Mesendoderm (in vitro differentiated cells): ENCODE data around the gene KCP.
A peak's percentile ranks its signal among the peaks of the same experiment; 100 is the strongest.

Source experiments
- DNase-seq: peaks from one replicate; pipeline ENCODE4 v3.0.0; 2013
- H2AK5ac ChIP-seq: 2 replicates; pipeline ENCODE4 v1.6.1; 2013; ENCODE audit warnings: low read length, inconsistent platforms
- H2BK120ac ChIP-seq: 2 replicates; pipeline ENCODE4 v1.6.1; 2013; ENCODE audit warnings: low read depth, mild to moderate bottlenecking, low read length, moderate library complexity, mixed read lengths
- H2BK15ac ChIP-seq: replicated peaks from 2 replicates; pipeline ENCODE4 v1.6.1; 2013; ENCODE audit warnings: low read depth, mild to moderate bottlenecking, moderate library complexity
- H2BK5ac ChIP-seq: 2 replicates; pipeline ENCODE4 v1.6.1; 2013; ENCODE audit warnings: low read length, inconsistent platforms
- H3K18ac ChIP-seq: 2 replicates; pipeline ENCODE4 v1.6.1; 2013; ENCODE audit warnings: mild to moderate bottlenecking, low read length, mixed read lengths
- H3K23ac ChIP-seq: one replicate; pipeline ENCODE4 v1.6.1; 2013; ENCODE audit warnings: low read length
- H3K27ac ChIP-seq: 2 replicates; pipeline ENCODE4 v1.5.1; 2013; ENCODE audit warnings: low read depth, mild to moderate bottlenecking, inconsistent platforms, low read length, moderate library complexity
- H3K27me3 ChIP-seq: 2 replicates; pipeline ENCODE4 v1.6.1; 2013; ENCODE audit warnings: low read length, control low read depth, mild to moderate bottlenecking, inconsistent platforms; ENCODE audit not compliant: insufficient read depth, poor library complexity
- H3K36me3 ChIP-seq: 2 replicates; pipeline ENCODE4 v1.6.1; 2013; ENCODE audit warnings: low read length, inconsistent platforms; ENCODE audit not compliant: control insufficient read depth, insufficient read depth
- H3K4ac ChIP-seq: one replicate; pipeline ENCODE4 v1.6.1; 2013; ENCODE audit warnings: low read depth, mild to moderate bottlenecking, low read length, moderate library complexity
- H3K4me1 ChIP-seq: 2 replicates; pipeline ENCODE4 v1.6.1; 2013; ENCODE audit warnings: low read depth, low read length, inconsistent platforms; ENCODE audit not compliant: control insufficient read depth
- H3K4me2 ChIP-seq: 2 replicates; pipeline ENCODE4 v1.6.1; 2013; ENCODE audit warnings: low read length
- H3K4me3 ChIP-seq: 2 replicates; pipeline ENCODE4 v1.5.1; 2013; ENCODE audit warnings: mild to moderate bottlenecking, low read length
- H3K56ac ChIP-seq: one replicate; pipeline ENCODE4 v1.6.1; 2013; ENCODE audit warnings: low read length
- H3K79me1 ChIP-seq: 2 replicates; pipeline ENCODE4 v1.6.1; 2013; ENCODE audit warnings: low read length, inconsistent platforms
- H3K79me2 ChIP-seq: 2 replicates; pipeline ENCODE4 v1.6.1; 2013; ENCODE audit warnings: mild to moderate bottlenecking, low read length; ENCODE audit not compliant: control insufficient read depth, insufficient read depth
- H3K9ac ChIP-seq: 2 replicates; pipeline ENCODE4 v1.6.1; 2013; ENCODE audit warnings: low read length, inconsistent platforms
- H4K5ac ChIP-seq: one replicate; pipeline ENCODE4 v1.6.1; 2013; ENCODE audit warnings: low read length
- H4K8ac ChIP-seq: one replicate; pipeline ENCODE4 v1.6.1; 2013; ENCODE audit warnings: low read depth, mild to moderate bottlenecking, control low read depth, low read length, moderate library complexity
- WGBS: extraction: QIAGEN DNeasy Blood & Tissue Kit; methylation state at CpG from one replicate; pipeline ENCODE4 v1.1.7; 2013; ENCODE audit warnings: low lambda C conversion rate, missing lambda C conversion rate; ENCODE audit not compliant: insufficient coverage; ENCODE audit errors: extremely low coverage; 5-methylcytosine and 5-hydroxymethylcytosine counted together

Gene KCP

DNA sequence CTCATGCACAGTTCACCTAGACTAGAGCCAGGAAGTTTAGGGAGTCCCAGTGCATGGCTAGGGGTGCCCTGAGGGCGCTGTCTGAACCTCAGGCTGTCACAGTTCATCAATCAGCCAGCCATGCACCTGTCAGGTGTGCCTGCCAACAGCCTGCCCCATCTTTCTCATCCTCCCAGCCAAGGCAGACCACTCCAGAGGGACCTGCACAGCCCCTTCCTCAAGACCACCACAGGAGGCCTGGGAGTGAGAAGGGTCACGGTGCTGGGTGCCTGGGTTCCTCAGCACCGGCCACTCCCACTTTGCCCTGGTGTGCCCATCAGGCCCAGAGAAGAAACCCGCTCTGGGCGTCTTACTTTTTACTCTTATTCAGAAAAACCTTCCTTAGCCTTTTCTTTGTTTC is 39.5 kb downstream of the KCP start:
- Histone ChIP-seq H3K4me1 (no peaks in the 10 kb centered on the region), H2BK120ac (no peak overlapping the region), H3K56ac (no peak overlapping the region), H3K9ac (no peak overlapping the region), H2BK5ac (no peak overlapping the region), H3K4ac (no peak overlapping the region), H3K79me1 (no peaks in the 10 kb centered on the region), H2BK15ac (no peak overlapping the region), H4K5ac (no peak overlapping the region), H3K4me2 (no peak overlapping the region), H3K18ac (no peak overlapping the region), H3K27me3 (peaks cover 12% of the 10 kb centered on the region), H4K8ac (no peak overlapping the region), H2AK5ac (no peak overlapping the region), H3K23ac (no peak overlapping the region), H3K36me3 (no peaks in the 10 kb centered on the region), H3K4me3 (no peak overlapping the region), H3K27ac (no peak overlapping the region), H3K79me2 (no peaks in the 10 kb centered on the region)
- DNase-seq = no peak
- no CpG with 5 or more reads among the region's 5 CpGs for WGBS

DNA sequence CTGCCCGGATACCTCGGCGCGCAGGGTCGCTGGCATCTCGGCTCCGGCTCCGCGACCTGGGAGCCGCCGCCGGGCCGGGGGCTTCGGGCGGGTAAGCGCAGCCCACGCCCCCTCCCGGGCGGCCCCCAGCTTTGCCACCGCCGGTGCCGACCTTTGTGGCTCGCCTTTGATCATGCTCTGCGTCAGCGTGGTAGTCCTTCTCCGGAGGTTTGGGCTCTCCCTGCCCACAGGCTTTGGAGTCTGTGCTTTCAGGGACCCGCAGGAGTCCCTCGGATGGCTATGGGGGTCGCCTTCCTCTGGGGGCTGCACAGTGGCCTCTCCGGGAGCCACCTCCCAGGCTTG is 40.6 kb downstream of the KCP start:
- no peak overlapping the region for H3K4me3 ChIP-seq
- no peak overlapping the region for H2BK5ac ChIP-seq
- H3K18ac ChIP-seq = peak overlapping the region; percentile 57
- H3K56ac ChIP-seq = peak overlapping the region; percentile 82
- no peak overlapping the region for H2AK5ac ChIP-seq
- peaks cover 12% of the 10 kb centered on the region for H3K27me3 ChIP-seq
- H3K36me3 ChIP-seq = no peaks in the 10 kb centered on the region
- no peaks in the 10 kb centered on the region for H3K79me1 ChIP-seq
- no peaks in the 10 kb centered on the region for H3K4me1 ChIP-seq
- H3K4ac ChIP-seq = no peak overlapping the region
- peak overlapping the region; percentile 24 for H3K23ac ChIP-seq
- H3K4me2 ChIP-seq = peak overlapping the region; percentile 77
- no peak overlapping the region for H4K5ac ChIP-seq
- no peak overlapping the region for H3K27ac ChIP-seq
- H4K8ac ChIP-seq = no peak overlapping the region
- H3K9ac ChIP-seq = peak overlapping the region; percentile 59
- H2BK120ac ChIP-seq = no peak overlapping the region
- no peak overlapping the region for H2BK15ac ChIP-seq
- DNase-seq = no peak
- WGBS = no CpG with 5 or more reads among the region's 30 CpGs
- no peaks in the 10 kb centered on the region for H3K79me2 ChIP-seq

DNA sequence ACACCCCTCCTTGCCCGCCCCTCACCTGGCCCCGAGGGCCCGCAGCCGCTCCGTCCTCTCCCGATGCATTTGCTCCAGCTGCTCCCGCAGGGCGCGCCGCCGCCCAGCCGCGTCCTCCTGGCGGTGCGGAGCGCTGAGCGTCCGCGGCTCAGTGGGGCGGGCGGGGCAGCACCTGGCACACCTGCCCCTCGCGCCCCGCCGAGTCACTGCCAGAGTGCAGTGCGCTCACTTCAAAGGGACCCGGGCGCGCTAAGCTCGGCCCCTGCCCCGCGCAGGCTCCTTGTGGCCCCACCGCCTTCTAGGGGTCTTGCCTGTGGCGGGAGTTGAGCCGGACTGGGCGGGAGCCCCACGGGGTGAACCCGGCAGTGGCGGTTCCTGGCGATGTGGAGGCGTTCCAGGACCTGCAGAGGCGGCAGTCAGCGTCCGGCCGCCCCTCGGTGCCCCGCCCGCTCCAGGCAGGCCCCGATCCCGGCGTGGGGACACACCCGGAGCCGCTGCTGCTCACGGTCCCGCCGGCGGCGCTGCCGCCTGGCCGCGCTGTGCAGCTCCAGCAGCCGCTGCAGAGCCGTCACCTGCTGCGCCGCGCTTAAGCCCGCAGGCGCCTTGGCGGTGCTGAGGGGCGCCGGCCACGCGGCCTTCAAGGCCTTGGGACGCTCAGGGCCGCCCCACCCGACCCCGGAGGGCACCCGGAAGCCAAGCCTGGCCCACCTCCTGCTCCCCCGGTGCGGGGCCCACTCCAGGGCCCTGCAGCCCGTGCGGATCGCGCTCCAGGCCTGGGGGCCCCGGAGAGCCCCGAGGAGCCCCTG is 41.2 kb downstream of the KCP start:
- Histone ChIP-seq H3K27me3 (peaks cover 12% of the 10 kb centered on the region), H3K23ac (no peak overlapping the region), H2BK15ac (no peak overlapping the region), H4K8ac (no peak overlapping the region), H3K4me3 (peak overlapping the region; percentile 11), H3K4me2 (peak overlapping the region; percentile 77), H2BK120ac (no peak overlapping the region), H3K4me1 (no peaks in the 10 kb centered on the region), H3K18ac (peak overlapping the region; percentile 57), H3K36me3 (no peaks in the 10 kb centered on the region), H2BK5ac (no peak overlapping the region), H3K27ac (no peak overlapping the region), H3K56ac (peak overlapping the region; percentile 82), H4K5ac (no peak overlapping the region), H2AK5ac (no peak overlapping the region), H3K79me2 (no peaks in the 10 kb centered on the region), H3K4ac (no peak overlapping the region), H3K79me1 (no peaks in the 10 kb centered on the region), H3K9ac (peak overlapping the region; percentile 59)
- WGBS = no CpG with 5 or more reads among the region's 86 CpGs
- peak; percentile 65 for DNase-seq

DNA sequence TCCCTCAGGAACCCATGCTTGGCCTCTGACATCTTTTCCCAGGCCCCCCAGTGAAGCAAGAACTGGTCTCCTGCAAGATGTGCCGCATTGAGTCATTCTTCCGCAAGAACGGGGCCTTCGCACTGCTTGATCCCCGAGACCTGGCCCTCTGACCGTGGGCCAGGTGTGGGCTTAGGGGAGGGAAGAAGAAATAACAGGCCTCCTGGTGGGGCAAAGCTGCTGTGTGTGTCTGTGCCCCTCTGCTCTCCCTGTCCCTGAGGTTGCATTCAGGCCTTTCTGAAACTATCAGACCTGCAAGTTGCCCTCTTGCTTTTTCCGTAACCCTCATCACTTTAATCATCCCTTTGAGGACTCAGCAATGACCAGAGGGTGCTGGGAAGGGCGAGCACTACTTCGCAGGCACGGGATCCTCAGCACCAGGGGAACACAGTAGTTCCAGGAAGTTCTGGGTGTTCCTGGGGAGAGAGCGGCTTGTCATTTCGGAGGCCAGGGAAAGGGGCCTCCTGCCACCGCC is 41.8 kb downstream of the KCP start:
- H3K27me3 ChIP-seq = peaks cover 12% of the 10 kb centered on the region
- no peak overlapping the region for H3K27ac ChIP-seq
- no peak overlapping the region for H3K4ac ChIP-seq
- no peaks in the 10 kb centered on the region for H3K4me1 ChIP-seq
- H3K4me3 ChIP-seq = no peak overlapping the region
- no peaks in the 10 kb centered on the region for H3K79me1 ChIP-seq
- no peak overlapping the region for H4K5ac ChIP-seq
- H3K18ac ChIP-seq = no peak overlapping the region
- peak overlapping the region; percentile 77 for H3K4me2 ChIP-seq
- no peak overlapping the region for H4K8ac ChIP-seq
- no peak for DNase-seq
- peak overlapping the region; percentile 9 for H3K56ac ChIP-seq
- H2AK5ac ChIP-seq = no peak overlapping the region
- no peak overlapping the region for H2BK5ac ChIP-seq
- H3K23ac ChIP-seq = no peak overlapping the region
- H3K36me3 ChIP-seq = no peaks in the 10 kb centered on the region
- H3K9ac ChIP-seq = peak overlapping the region; percentile 59
- H2BK120ac ChIP-seq = no peak overlapping the region
- H2BK15ac ChIP-seq = no peak overlapping the region
- H3K79me2 ChIP-seq = no peaks in the 10 kb centered on the region
- no CpG with 5 or more reads among the region's 13 CpGs for WGBS

DNA sequence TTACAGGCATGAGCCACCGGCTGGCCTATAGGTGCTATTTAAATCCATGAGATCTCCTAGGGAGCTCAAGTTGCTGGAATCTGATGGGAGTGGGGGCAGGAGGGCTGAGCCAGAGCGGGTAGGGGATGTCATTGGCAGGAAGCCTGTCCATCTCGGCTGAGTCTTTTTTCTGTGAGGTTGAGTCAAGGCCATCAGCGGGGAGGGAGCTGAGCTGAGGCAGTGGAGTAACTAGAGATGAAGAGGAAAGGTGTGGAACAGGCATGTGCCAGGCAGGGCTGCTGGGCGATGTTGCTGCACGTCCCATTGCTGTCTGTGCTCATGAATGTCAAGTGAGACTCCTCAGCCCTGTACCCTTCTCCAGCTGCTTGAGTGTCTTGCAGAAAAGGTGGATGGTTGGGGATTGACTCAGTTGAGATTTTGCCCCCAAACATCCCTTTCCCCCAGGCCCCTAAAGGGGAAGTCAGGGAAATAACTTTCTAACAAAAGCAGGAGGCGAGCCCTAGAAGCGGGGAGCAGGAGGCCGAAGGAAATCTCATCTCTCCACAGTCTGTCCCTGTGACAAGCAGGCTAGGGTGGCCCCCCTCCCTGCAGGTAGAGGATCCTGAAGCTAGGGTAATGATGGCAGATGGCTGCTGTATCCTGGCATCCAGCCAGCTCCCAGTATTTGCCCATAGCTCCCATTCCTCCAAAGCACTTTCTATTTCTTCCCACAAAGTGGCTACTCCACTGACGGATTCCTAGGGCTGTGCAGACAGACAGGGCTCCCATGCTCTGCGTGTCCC is 42.5 kb downstream of the KCP start:
- Histone ChIP-seq H3K27me3 (peaks cover 12% of the 10 kb centered on the region), H3K9ac (no peak overlapping the region), H3K56ac (no peak overlapping the region), H3K4me2 (no peak overlapping the region), H3K79me2 (no peaks in the 10 kb centered on the region), H3K4ac (no peak overlapping the region), H4K5ac (no peak overlapping the region), H4K8ac (no peak overlapping the region), H3K4me3 (no peak overlapping the region), H2BK15ac (no peak overlapping the region), H3K4me1 (no peaks in the 10 kb centered on the region), H3K23ac (no peak overlapping the region), H2AK5ac (no peak overlapping the region), H2BK5ac (no peak overlapping the region), H3K79me1 (peaks cover 1% of the 10 kb centered on the region), H2BK120ac (no peak overlapping the region), H3K18ac (no peak overlapping the region), H3K27ac (no peak overlapping the region), H3K36me3 (no peaks in the 10 kb centered on the region)
- no CpG with 5 or more reads among the region's 11 CpGs for WGBS
- DNase-seq = peak; percentile 65
